ENCODE measurements around the gene SAA4.
"Not testable (repeated sequence)": the region's sequence is repeated elsewhere in the genome, so short reads cannot be mapped to it uniquely, and the experiment has no call there.

The SAA4 gene

DNA sequence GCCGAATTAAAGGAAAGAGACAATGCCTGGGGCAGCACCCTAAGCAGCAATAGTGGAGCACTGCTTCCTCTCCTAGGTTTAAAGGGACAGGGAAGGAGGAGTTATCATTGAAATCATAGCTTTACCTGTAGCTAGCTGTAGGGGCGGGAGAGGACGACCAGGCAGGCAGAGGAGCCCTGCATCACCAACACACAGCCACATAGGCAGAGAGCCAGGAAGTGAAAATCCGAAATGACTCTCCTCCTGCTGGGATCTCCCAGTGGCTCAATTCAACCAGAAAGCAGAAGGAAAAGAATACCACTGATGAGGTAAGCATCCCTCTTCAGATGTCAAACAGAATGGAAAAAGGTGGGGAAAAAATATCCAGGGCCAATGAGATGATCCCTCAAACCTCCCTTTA lies 43.6 kb downstream of the SAA4 start:
- no peak overlapping the region for H3K27ac ChIP-seq
- TF ChIP-seq, protein P1, sequence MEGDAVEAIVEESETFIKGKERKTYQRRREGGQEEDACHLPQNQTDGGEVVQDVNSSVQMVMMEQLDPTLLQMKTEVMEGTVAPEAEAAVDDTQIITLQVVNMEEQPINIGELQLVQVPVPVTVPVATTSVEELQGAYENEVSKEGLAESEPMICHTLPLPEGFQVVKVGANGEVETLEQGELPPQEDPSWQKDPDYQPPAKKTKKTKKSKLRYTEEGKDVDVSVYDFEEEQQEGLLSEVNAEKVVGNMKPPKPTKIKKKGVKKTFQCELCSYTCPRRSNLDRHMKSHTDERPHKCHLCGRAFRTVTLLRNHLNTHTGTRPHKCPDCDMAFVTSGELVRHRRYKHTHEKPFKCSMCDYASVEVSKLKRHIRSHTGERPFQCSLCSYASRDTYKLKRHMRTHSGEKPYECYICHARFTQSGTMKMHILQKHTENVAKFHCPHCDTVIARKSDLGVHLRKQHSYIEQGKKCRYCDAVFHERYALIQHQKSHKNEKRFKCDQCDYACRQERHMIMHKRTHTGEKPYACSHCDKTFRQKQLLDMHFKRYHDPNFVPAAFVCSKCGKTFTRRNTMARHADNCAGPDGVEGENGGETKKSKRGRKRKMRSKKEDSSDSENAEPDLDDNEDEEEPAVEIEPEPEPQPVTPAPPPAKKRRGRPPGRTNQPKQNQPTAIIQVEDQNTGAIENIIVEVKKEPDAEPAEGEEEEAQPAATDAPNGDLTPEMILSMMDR (conservative IDR thresholded peaks at IDR 0.05), result no peak
- TF ChIP-seq ZFX (IDR thresholded peaks at IDR 0.05), result no peak

DNA sequence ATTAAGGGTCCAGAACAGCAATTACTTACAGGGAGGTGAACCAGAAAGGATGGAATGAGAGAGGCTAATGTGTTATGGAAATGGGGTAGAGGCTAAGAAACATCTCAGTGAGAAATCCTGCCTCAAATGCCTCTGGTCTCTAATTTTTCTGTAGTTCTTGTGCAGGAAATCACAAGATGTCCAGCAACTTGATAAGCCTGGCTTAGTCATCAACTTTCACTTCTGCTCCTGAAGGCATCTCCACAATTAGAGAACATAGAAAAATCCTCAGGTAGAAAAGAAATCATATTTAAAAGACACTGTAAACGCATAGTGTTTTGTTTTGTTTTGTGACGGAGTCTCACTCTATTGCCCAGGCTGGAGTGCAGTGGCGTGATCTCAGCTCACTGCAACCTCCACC lies 45.2 kb downstream of the SAA4 start:
- no peak for TF ChIP-seq ZFX (IDR thresholded peaks at IDR 0.05)
- TF ChIP-seq, protein P1 (conservative IDR thresholded peaks at IDR 0.05), result no peak
- no peak overlapping the region for H3K27ac ChIP-seq

DNA sequence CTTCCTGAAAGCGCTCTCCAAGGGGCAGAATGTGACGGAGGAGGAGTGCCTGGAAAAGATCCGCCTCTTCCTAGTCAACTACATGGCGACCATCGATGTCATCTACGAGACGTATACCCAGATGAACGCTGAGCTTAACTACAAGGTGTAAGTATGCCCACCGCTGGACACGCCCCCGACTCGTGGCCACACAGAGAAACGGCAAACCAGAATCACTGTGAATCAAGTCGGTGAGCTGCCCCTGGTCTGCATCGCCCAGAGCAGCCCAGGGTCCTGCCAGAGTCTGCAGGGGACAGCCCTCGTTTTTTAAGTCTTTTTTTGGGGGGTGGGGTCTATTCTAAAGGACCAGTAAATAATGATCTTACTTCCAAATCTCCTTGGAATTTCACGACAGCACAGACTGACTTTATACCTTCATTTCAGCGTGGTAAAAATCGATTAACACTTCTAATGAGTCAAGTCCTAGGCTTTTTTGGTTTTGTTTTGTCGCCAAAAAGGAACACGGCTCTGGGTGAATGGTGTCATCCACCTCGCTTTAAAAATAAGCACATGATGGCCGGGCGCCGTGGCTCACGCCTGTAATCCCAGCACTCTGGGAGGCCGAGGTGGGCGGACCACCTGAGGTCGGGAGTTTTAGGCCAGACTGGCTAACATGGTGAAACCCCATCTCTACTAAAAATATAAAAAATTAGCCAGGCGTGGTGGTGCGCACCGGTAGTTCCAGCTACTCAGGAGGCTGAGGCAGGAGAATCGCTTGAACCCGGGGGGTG lies 46.9 kb downstream of the SAA4 start:
- not testable (repeated sequence) for H3K27ac ChIP-seq

DNA sequence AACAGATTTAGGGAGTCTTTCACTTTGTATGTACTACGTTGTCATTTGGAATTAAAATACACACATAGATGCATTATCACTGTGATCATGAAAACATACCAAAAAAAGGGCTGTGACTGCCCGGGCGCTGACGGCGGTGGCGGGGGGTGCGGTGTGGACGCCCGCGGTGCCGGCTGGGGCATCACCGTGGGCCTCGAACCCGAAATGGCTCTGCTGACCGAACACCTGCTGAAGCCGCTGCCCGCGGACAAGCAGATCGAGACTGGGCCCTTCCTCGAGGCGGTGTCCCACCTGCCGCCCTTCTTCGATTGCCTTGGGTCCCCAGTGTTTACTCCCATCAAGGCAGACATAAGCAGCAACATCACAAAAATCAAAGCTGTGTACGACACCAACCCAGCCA lies 47.8 kb downstream of the SAA4 start:
- TF ChIP-seq, protein P1 (conservative IDR thresholded peaks at IDR 0.05), result no peak
- TF ChIP-seq ZFX (IDR thresholded peaks at IDR 0.05), result no peak
- no peak overlapping the region for H3K27ac ChIP-seq
